Measurements from ENCODE around the gene FGGY. TPM values are rescaled to one million over a fixed set of nuclear protein-coding genes. Genes with fewer than 3 reads are reported as not detected.

FGGY gene
- total RNA-seq, 4 donors from 2014 or later = 12.4 to 17.5 (median 16.1) TPM

DNA sequence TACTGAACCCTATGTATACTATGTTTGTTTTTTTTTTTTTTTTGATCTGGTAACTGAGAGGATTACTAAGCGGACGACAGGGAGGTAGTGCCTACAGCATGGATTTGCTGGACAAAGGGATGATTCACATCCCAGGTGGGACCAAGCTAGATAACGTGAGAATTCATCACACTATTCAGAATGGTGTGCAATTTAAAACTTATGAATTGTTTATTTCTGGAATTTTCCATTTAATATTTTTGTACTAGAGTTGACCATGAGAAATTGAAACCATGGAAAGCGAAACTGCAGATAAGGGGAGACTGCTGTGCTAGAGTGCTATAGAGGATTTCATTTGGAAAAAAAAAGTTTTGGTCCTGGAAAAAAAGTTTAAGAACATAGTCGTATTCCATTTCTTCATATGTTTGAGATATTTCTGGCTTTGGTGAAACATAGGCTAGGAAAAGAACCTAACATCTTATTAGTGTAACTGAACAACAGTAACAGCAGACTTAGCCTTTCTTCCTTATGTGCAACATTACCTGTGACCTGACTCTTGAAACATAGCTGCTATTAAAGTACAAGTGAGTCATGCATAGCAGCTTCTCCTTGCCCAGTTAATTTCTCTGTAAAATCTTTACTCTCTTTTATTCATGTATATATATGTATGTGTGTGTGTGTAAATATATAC lies 202.5 kb downstream of the FGGY start:
- Histone ChIP-seq H3K27me3 (no peaks in the 10 kb centered on the region), H3K36me3 (no peaks in the 10 kb centered on the region), H3K9me3 (no peaks in the 10 kb centered on the region), H3K4me1 (peaks cover 29% of the 10 kb centered on the region), H3K27ac (no peak overlapping the region), H3K4me3 (no peak overlapping the region)
- DNase-seq (ENCODE audit: low spot score in 2 of 2) = no peak
- TF ChIP-seq, protein P1, sequence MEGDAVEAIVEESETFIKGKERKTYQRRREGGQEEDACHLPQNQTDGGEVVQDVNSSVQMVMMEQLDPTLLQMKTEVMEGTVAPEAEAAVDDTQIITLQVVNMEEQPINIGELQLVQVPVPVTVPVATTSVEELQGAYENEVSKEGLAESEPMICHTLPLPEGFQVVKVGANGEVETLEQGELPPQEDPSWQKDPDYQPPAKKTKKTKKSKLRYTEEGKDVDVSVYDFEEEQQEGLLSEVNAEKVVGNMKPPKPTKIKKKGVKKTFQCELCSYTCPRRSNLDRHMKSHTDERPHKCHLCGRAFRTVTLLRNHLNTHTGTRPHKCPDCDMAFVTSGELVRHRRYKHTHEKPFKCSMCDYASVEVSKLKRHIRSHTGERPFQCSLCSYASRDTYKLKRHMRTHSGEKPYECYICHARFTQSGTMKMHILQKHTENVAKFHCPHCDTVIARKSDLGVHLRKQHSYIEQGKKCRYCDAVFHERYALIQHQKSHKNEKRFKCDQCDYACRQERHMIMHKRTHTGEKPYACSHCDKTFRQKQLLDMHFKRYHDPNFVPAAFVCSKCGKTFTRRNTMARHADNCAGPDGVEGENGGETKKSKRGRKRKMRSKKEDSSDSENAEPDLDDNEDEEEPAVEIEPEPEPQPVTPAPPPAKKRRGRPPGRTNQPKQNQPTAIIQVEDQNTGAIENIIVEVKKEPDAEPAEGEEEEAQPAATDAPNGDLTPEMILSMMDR (IDR thresholded peaks at IDR 0.05) = no peak
- TF ChIP-seq EP300 (IDR thresholded peaks at IDR 0.05) (no peak), POLR2AphosphoS5 (IDR thresholded peaks at IDR 0.05) (no peak), POLR2A (IDR thresholded peaks at IDR 0.05) (no peak)
- 87% methylated on average over 5 of the region's 5 CpGs for WGBS

DNA sequence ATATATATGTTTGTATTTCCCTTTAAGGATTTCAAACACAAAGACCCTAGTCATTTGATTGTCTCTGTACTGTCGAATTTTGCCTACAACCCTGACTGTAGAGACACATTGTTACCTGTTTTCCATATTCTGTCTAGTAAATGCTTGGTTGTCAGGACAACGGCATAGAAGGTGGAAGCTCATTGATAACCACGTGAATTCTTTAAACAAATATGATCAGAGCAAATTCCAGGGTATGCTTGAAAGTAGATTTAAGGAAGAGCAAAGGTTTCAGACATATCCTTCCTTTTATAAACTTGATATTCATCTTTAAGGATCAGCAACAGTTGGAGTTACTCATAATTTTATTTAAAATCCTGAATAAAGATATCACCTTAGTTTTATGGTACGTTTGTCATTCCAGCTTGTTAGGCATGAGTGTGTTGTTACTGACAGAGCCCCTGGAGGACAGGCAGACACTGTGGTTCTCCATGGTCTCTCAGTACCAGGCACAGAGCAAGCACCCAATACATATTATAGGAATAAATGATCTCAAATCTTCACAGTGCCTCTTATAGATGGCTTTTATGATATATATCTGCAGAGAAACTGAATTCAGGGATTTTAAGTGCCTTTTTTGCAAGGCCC lies 203.2 kb downstream of the FGGY start:
- no peaks in the 10 kb centered on the region for H3K36me3 ChIP-seq
- H3K4me3 ChIP-seq = no peak overlapping the region
- H3K4me1 ChIP-seq = peaks cover 27% of the 10 kb centered on the region
- no peak overlapping the region for H3K27ac ChIP-seq
- TF ChIP-seq, protein P1 (IDR thresholded peaks at IDR 0.05) = no peak
- TF ChIP-seq POLR2A (IDR thresholded peaks at IDR 0.05) (no peak), EP300 (IDR thresholded peaks at IDR 0.05) (no peak), POLR2AphosphoS5 (IDR thresholded peaks at IDR 0.05) (no peak)
- no peaks in the 10 kb centered on the region for H3K27me3 ChIP-seq
- DNase-seq (ENCODE audit: low spot score in 2 of 2) = no peak
- H3K9me3 ChIP-seq = no peaks in the 10 kb centered on the region
- 66% methylated on average over 4 of the region's 4 CpGs for WGBS

DNA sequence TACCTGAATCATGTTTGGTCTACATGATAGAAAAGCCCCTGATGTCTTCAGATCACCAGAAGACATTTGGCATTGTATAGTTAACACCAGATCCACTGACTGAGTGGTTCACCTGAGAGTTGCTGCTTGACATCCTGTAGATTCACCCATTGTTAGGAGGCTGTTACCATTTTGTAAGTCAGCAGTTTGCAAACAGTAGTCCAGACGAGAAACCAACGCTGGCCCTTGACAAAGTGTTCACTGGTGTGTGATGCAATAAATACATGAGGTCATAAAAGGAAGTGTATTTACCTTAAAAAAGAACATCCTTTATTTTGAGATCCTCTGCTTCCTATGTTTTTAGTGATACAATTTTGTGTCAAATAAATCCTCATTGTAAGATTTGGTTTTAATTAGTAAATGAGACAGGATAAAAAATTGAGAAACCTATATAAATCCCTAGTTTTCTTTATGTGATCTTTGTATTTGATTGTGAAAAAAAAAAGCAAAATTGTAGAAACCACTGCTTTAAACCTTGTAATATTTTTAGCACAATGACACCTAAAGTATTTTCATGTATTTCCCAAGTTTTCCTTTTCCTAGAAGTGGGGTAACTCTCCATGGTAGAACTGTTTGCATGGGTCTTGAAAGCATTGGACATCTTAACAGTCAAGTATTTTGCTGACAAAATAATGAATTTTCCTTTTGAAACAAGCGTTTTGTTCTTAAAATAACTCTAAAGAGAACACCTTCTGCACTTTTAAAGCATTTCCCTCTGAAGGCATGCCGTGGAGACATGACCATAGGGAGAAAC lies 204.3 kb downstream of the FGGY start:
- TF ChIP-seq POLR2AphosphoS5 (IDR thresholded peaks at IDR 0.05) = no peak
- TF ChIP-seq EP300 (IDR thresholded peaks at IDR 0.05) = no peak
- no peak for TF ChIP-seq POLR2A (IDR thresholded peaks at IDR 0.05)
- TF ChIP-seq, protein P1 (IDR thresholded peaks at IDR 0.05) = no peak
- Histone ChIP-seq H3K4me1 (peaks cover 31% of the 10 kb centered on the region), H3K9me3 (no peaks in the 10 kb centered on the region), H3K4me3 (no peak overlapping the region), H3K27me3 (no peaks in the 10 kb centered on the region), H3K27ac (no peak overlapping the region), H3K36me3 (no peaks in the 10 kb centered on the region)
- WGBS = 69% methylated on average over 4 of the region's 4 CpGs
- no peak for DNase-seq (ENCODE audit: low spot score in 2 of 2)

DNA sequence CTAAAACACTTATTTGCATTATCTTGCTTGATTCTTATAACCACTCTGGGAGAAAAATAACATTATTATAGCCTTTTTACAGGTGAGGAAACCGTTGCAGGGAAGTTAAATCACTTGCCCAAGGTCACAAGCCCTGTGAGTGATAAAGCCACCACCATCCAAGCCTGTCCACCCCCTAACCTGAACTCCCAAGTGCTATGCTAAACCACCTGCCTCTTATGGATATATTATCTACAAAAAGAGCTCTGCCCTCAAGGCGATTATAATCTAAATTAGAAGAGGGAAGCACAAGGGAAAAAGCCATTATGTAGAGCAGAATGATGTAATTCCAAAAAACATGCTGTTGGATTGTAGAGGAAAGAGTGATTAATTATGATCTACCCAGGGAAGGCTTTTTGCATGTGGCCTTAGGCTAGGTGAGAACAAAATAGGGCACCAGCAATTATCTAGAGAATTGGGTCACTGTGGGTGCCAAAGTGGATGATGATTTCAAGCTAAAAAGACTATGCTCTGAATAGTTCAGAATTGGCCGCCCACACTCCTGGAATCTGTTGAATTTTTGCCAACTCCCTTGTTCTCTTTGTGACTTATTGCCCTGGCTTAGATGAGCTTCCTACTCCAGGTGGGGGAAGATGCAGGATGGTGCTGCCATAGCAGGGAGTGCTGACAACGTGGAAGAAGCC lies 205.3 kb downstream of the FGGY start:
- Histone ChIP-seq H3K36me3 (no peaks in the 10 kb centered on the region), H3K9me3 (no peaks in the 10 kb centered on the region), H3K27me3 (no peaks in the 10 kb centered on the region), H3K27ac (no peak overlapping the region), H3K4me3 (no peak overlapping the region), H3K4me1 (peaks cover 39% of the 10 kb centered on the region)
- WGBS = 60% methylated on average over 4 of the region's 4 CpGs
- TF ChIP-seq, protein P1 (IDR thresholded peaks at IDR 0.05) = no peak
- no peak for TF ChIP-seq EP300 (IDR thresholded peaks at IDR 0.05)
- TF ChIP-seq POLR2AphosphoS5 (IDR thresholded peaks at IDR 0.05) = no peak
- no peak for TF ChIP-seq POLR2A (IDR thresholded peaks at IDR 0.05)
- DNase-seq (ENCODE audit: low spot score in 2 of 2) = no peak
